ENCODE data around the gene BCL6B. TPM values are rescaled to one million over a fixed set of nuclear protein-coding genes. Genes with fewer than 3 reads are reported as not detected.

BCL6B gene
- total RNA-seq, 2 experiments from 2014 or later: 0.40 TPM

GRCh38 chr17:7058831-7059447 lies 36.1 kb downstream of the BCL6B start:
- H3K4me3 Mint-ChIP-seq: no peak overlapping the region
- no peaks in the 10 kb centered on the region for H3K9me3 Mint-ChIP-seq
- no peak overlapping the region for H3K27ac Mint-ChIP-seq
- POLR2A ChIA-PET: no interaction called here
- no peaks in the 10 kb centered on the region for H3K36me3 Mint-ChIP-seq (ENCODE audit: low read depth)
- peaks cover 5% of the 10 kb centered on the region for H3K4me1 Mint-ChIP-seq
- CTCF ChIA-PET: interaction anchor here (0.7 to 3.7 kb wide), 3 partner anchors 13 to 66 kb away, joined by 3 to 14 read pairs (median 4); no protein-coding TSS in a partner anchor
- no peak for DNase-seq
- no peaks in the 10 kb centered on the region for H3K27me3 Mint-ChIP-seq

GRCh38 chr17:7060165-7060891 lies 37.5 kb downstream of the BCL6B start:
- Mint-ChIP-seq H3K4me3 (no peak overlapping the region), H3K9me3 (no peaks in the 10 kb centered on the region), H3K27me3 (no peaks in the 10 kb centered on the region), H3K4me1 (peaks cover 5% of the 10 kb centered on the region), H3K36me3 (ENCODE audit: low read depth) (no peaks in the 10 kb centered on the region), H3K27ac (no peak overlapping the region)
- no peak for DNase-seq
- CTCF ChIA-PET: interaction anchor here (1.5 to 3.7 kb wide), 2 partner anchors 14 to 65 kb away, joined by 3 to 14 read pairs; no protein-coding TSS in a partner anchor
- POLR2A ChIA-PET: no interaction called here

GRCh38 chr17:7063518-7064094 lies 40.8 kb downstream of the BCL6B start:
- no peak overlapping the region for H3K4me3 Mint-ChIP-seq
- CTCF ChIA-PET: interaction anchor here (0.6 to 1.2 kb wide), 4 partner anchors 11 to 335 kb away, joined by 3 to 4 read pairs (median 3); no protein-coding TSS in a partner anchor
- POLR2A ChIA-PET: no interaction called here

GRCh38 chr17:7064261-7064660 lies 41.4 kb downstream of the BCL6B start:
- CTCF ChIA-PET: no interaction called here
- Mint-ChIP-seq H3K9me3 (peaks cover 18% of the 10 kb centered on the region), H3K27ac (no peak overlapping the region), H3K36me3 (ENCODE audit: low read depth) (no peaks in the 10 kb centered on the region), H3K4me3 (no peak overlapping the region), H3K4me1 (peaks cover 5% of the 10 kb centered on the region), H3K27me3 (no peaks in the 10 kb centered on the region)
- POLR2A ChIA-PET: no interaction called here
- no peak for DNase-seq

More at GRCh38 chr17:7063518-7064094, 40.8 kb downstream of the BCL6B start:
- Mint-ChIP-seq H3K27me3 (no peaks in the 10 kb centered on the region), H3K4me1 (peaks cover 5% of the 10 kb centered on the region), H3K9me3 (peaks cover 14% of the 10 kb centered on the region), H3K27ac (no peak overlapping the region), H3K36me3 (ENCODE audit: low read depth) (no peaks in the 10 kb centered on the region)
- no peak for DNase-seq

GRCh38 chr17:7067198-7067597 lies 44.3 kb downstream of the BCL6B start:
- Mint-ChIP-seq H3K27ac (no peak overlapping the region), H3K4me3 (no peak overlapping the region), H3K4me1 (no peaks in the 10 kb centered on the region), H3K9me3 (peaks cover 18% of the 10 kb centered on the region), H3K36me3 (ENCODE audit: low read depth) (no peaks in the 10 kb centered on the region), H3K27me3 (peaks cover 4% of the 10 kb centered on the region)
- CTCF ChIA-PET: no interaction called here
- DNase-seq: no peak
- POLR2A ChIA-PET: no interaction called here

- ChIA-PET CTCF (no interaction called here), POLR2A (no interaction called here)
- Mint-ChIP-seq H3K4me1 (no peaks in the 10 kb centered on the region), H3K9me3 (peaks cover 18% of the 10 kb centered on the region), H3K4me3 (no peak overlapping the region), H3K36me3 (ENCODE audit: low read depth) (no peaks in the 10 kb centered on the region), H3K27me3 (peaks cover 9% of the 10 kb centered on the region), H3K27ac (no peak overlapping the region)
- DNase-seq: no peak
These were observed 45.4 kb downstream of the BCL6B start for GRCh38 chr17:7068268-7068667.

GRCh38 chr17:7070712-7071111 lies 47.9 kb downstream of the BCL6B start:
- no peak overlapping the region for H3K4me3 Mint-ChIP-seq
- peaks cover 9% of the 10 kb centered on the region for H3K27me3 Mint-ChIP-seq
- no peaks in the 10 kb centered on the region for H3K4me1 Mint-ChIP-seq
- peaks cover 18% of the 10 kb centered on the region for H3K9me3 Mint-ChIP-seq
- CTCF ChIA-PET: interaction anchor here (0.7 to 1.1 kb wide), 3 partner anchors 27 to 107 kb away, joined by 3 to 4 read pairs (median 3); no protein-coding TSS in a partner anchor
- DNase-seq: no peak
- H3K36me3 Mint-ChIP-seq (ENCODE audit: low read depth): no peaks in the 10 kb centered on the region
- H3K27ac Mint-ChIP-seq: no peak overlapping the region
- POLR2A ChIA-PET: no interaction called here

GRCh38 chr17:7072406-7072805 lies 49.6 kb downstream of the BCL6B start:
- Mint-ChIP-seq H3K27me3 (peaks cover 9% of the 10 kb centered on the region), H3K4me3 (no peak overlapping the region), H3K27ac (no peak overlapping the region), H3K36me3 (ENCODE audit: low read depth) (no peaks in the 10 kb centered on the region), H3K9me3 (peaks cover 14% of the 10 kb centered on the region), H3K4me1 (no peaks in the 10 kb centered on the region)
- ChIA-PET POLR2A (no interaction called here), CTCF (no interaction called here)
- no peak for DNase-seq

GRCh38 chr17:7074931-7075330 lies 52.1 kb downstream of the BCL6B start:
- H3K27ac Mint-ChIP-seq: no peak overlapping the region
- H3K4me3 Mint-ChIP-seq: no peak overlapping the region
- H3K4me1 Mint-ChIP-seq: no peaks in the 10 kb centered on the region
- ChIA-PET CTCF (no interaction called here), POLR2A (no interaction called here)
- H3K27me3 Mint-ChIP-seq: peaks cover 9% of the 10 kb centered on the region
- H3K9me3 Mint-ChIP-seq: no peaks in the 10 kb centered on the region
- no peaks in the 10 kb centered on the region for H3K36me3 Mint-ChIP-seq (ENCODE audit: low read depth)
- DNase-seq: no peak

- ChIA-PET CTCF (interaction anchor here (0.6 kb wide), 1 partner anchor 100 kb away, joined by 3 read pairs; no protein-coding TSS in a partner anchor), POLR2A (no interaction called here)
- no peaks in the 10 kb centered on the region for H3K9me3 Mint-ChIP-seq
- H3K27me3 Mint-ChIP-seq: peaks cover 1% of the 10 kb centered on the region
- H3K36me3 Mint-ChIP-seq (ENCODE audit: low read depth): peaks cover 2% of the 10 kb centered on the region
- H3K27ac Mint-ChIP-seq: no peak overlapping the region
- no peak overlapping the region for H3K4me3 Mint-ChIP-seq
- DNase-seq: no peak
- H3K4me1 Mint-ChIP-seq: peaks cover 23% of the 10 kb centered on the region
These were observed 55.2 kb downstream of the BCL6B start for GRCh38 chr17:7077911-7078546.

GRCh38 chr17:7078711-7079110 lies 55.9 kb downstream of the BCL6B start:
- Mint-ChIP-seq H3K4me1 (peaks cover 28% of the 10 kb centered on the region), H3K27ac (no peak overlapping the region), H3K27me3 (peaks cover 5% of the 10 kb centered on the region), H3K36me3 (ENCODE audit: low read depth) (peaks cover 2% of the 10 kb centered on the region), H3K4me3 (no peak overlapping the region), H3K9me3 (no peaks in the 10 kb centered on the region)
- no peak for DNase-seq
- POLR2A ChIA-PET: no interaction called here
- CTCF ChIA-PET: interaction anchor here (0.6 kb wide), 1 partner anchor 208 kb away, joined by 4 read pairs; no protein-coding TSS in a partner anchor

All from activated CD4-positive, alpha-beta T cell treated with anti-CD3 and anti-CD28 coated beads, Interleukin-2, amount 10 ng/mL, durations not matched to agents 7 days and 5 days (primary cell).